ENCODE measurements around the gene CAMK1D.
"Not testable (repeated sequence)": the region's sequence is repeated elsewhere in the genome, so short reads cannot be mapped to it uniquely, and the experiment has no call there.

Gene CAMK1D

GRCh38 chr10:12470719-12471118, 121.4 kb downstream of the CAMK1D start:
- DNase-seq = no peak

DNA sequence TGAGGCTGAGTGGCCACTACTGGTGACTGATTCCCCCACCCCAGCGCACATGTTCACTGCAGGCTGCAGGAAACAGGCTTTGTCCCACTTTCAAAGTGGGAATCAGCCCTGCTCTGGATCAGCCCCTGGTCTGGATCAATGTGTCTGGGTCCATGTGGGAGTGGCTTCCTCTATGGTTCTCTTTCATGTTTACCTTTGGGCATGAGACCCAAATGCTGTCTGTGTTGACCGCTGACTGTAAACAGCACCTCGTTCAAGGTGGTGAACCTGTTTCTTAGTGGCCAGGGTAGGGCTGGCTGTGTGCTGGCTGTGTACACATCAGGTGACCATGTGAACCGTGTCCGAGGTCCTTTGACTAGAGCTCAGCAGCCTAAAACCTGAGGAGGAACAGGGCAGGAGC, 121.8 kb downstream of the CAMK1D start:
- no peak for DNase-seq

- no peak for DNase-seq
These were observed 124.1 kb downstream of the CAMK1D start for GRCh38 chr10:12473491-12473890.

- no peak for DNase-seq
These were observed 125.5 kb downstream of the CAMK1D start for GRCh38 chr10:12474727-12475412.

DNA sequence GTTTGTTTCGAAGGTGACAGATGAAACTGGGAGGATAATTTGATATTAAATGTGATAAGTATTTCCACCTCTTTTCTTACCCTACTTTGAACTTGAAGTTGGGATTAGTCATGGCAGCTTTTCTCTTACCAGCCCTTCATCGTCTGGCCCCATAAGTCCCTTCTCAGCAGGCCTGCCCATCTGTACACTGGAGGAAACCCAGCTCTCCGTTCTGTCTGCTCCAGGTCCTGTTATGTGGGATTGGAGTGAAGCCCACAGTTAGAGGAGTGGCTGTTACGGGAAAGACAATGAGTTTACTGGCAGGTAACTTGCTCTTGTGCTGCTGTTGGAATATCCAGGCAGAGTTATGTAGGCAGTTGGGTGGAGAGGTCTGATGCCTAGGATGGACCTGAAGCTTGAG, 127.3 kb downstream of the CAMK1D start:
- no peak for DNase-seq

DNA sequence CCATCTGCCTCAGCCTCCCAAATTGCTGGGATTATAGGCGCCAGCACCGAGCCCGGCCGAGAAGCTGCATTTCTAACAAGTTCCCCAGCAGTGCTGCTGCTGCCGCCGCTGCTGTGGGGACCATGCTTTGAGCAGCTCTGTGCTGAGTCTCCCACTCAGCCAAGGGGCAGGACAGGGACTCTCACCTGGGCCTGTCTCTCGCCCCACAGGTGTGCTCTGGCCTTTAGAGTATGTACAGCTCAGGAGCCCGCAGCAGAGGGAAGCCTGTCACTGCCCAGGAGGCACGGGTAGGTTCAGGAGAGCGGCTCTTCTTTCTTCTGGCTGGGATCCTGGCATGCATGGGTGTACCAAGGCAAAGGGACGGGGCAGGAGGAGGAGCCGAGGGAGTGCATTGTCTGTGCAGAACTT, 130.1 kb downstream of the CAMK1D start:
- no peak for DNase-seq

- DNase-seq = no peak
These were observed 130.6 kb downstream of the CAMK1D start for GRCh38 chr10:12479924-12480323.

DNA sequence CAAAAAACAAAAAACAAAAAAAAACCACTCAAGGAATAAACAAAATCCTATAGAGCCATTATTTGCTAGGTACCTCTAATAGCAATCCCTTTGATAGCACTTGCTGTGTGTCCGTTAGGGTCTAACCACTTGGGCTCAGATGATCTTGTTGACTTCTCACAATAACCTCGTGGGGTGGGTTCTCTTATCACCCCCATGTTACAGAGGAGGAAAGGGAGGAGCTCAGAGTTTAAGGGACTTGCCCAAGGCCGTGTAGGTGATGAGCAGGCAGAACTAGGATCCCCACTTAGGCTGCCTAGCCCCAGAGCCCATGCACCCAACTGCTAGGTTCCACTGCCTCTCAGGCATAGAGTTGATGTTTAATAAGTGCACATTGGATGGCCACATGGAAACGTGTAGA, 131.1 kb downstream of the CAMK1D start:
- DNase-seq = no peak

- no peak for DNase-seq
These were observed 132.6 kb downstream of the CAMK1D start for GRCh38 chr10:12481924-12482323.

DNA sequence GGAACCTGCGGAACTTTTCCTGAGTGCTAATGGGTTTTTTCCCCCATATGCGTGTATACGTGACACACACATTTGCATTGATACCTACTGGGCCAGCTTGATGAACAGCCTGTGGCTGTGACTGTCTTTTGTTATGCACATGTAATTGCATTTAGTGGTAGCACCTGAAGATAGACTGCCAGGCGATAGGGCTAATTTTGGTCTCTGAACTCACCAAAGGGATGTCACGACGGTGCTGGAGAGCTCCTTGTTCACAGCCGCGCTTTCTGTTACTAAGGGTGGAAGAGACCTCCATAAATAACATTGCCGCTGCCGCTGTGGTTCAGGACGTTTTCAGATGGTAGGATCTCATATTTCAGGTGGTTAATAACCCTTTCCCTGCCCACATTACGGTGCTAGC, 133.2 kb downstream of the CAMK1D start:
- no peak for DNase-seq

GRCh38 chr10:12484002-12484918, 134.9 kb downstream of the CAMK1D start:
- DNase-seq = no peak

GRCh38 chr10:12484941-12485805, 135.8 kb downstream of the CAMK1D start:
- DNase-seq = no peak

GRCh38 chr10:12487366-12487765, 138.0 kb downstream of the CAMK1D start:
- DNase-seq = no peak

GRCh38 chr10:12488626-12489025, 139.3 kb downstream of the CAMK1D start:
- DNase-seq = no peak

DNA sequence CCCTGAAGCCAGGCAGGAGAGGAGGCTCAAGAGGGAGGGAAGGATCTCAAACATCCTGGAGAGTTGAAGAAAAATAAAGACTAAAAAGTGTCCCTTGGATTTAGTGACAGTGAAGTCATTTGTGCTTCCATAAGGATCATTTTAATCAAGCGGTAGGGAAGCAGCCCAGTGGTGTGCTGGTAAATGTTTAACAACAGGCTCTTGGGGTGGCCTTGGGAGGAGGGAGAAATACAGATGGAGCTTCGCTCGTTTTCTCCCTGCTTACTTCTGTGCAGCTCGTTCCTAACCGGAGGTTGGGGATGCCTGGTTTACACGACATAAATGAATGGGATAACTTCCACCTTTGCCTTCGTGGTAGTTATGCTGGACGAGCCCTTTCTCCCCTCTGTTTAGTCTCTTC, 140.0 kb downstream of the CAMK1D start:
- no peak for DNase-seq

GRCh38 chr10:12489806-12490205, 140.5 kb downstream of the CAMK1D start:
- no peak for DNase-seq

- DNase-seq = no peak
These were observed 141.6 kb downstream of the CAMK1D start for GRCh38 chr10:12490963-12491362.

- DNase-seq = no peak
These were observed 142.1 kb downstream of the CAMK1D start for GRCh38 chr10:12491491-12491890.

DNA sequence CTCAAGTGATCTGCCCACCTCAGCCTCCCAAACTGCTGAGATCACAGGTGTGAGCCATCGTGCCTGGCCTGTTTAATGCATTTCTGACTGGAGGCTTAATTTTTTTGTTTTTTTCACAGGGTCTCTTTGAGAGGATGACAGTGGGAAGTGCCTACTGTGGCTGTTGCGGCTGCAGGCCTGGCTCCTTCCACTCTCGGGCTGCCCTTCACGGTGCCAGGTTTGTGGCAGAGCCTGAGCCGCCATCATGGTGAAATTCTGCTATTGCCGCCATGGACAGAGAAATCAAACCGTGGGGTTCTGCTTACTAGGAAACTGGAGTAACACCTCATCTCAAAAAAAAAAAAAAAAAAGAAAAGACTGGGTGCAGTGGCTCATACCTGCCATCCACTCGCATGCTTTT, 142.7 kb downstream of the CAMK1D start:
- no peak for DNase-seq

DNA sequence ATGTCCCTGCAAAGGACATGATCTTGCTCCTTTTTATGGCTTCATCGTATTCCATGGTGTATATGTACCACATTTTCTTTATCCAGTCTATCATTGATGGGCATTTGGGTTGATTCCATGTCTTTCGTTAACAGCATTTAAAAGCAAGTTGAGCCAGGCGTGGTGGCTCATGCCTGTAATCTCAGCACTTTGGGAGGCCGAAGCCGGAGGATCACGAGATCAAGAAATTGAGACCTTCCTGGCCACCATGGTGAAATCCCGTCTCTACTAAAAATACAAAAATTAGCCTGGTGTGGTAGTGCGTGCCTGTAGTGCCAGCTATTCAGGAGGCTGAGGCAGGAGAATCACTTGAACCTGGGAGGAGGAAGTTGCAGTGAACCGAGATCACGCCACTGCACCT, 147.7 kb downstream of the CAMK1D start:
- not testable (repeated sequence) for DNase-seq

GRCh38 chr10:12499076-12499986, 150.0 kb downstream of the CAMK1D start:
- no peak for DNase-seq

Data from activated CD4-positive, alpha-beta T cell treated with anti-CD3 and anti-CD28 coated beads, Interleukin-2, amount 50 U/mL, for 16 hours (primary cell).